Aortic smooth muscle cell (primary cell): Measurements from ENCODE around the gene HPRT1. TPM values are rescaled to one million over a fixed set of nuclear protein-coding genes. Genes with fewer than 3 reads are reported as not detected.

Experiments used
- total RNA-seq: library from RNA; depleted of rRNA; stranded (reverse); fragments of >200 nt; gene quantifications from 2 replicates; pipeline ENCODE4 v1.2.3, GENCODE V29; 2014

The HPRT1 gene
- 14.7 and 18.8 TPM in 2 replicates for total RNA-seq

GRCh38 chrX:134460005-134460861 lies at the start of gene HPRT1:
HPRT1 (plus strand) TSS chrX:134460165; CDS start chrX:134460312, 147 bp downstream.

Other genes with a start within 250 kb of the HPRT1 start
- not detected in 2 replicates for gene CCDC160, start 223.0 kb upstream of the HPRT1 start, total RNA-seq
- gene PHF6, start 86.9 kb upstream of the HPRT1 start, total RNA-seq, result 22.6 and 23.3 TPM in 2 replicates
- not detected in 2 replicates for gene PLAC1, start 198.3 kb downstream of the HPRT1 start, total RNA-seq